ENCODE results near the gene MCM5.

The MCM5 gene

GRCh38 chr22:35424761-35425160, 24.8 kb downstream of the MCM5 start:
- Histone ChIP-seq H3K9ac (ENCODE audit: low read length) (no peak overlapping the region), H3K36me3 (ENCODE audit: insufficient read depth, low read length) (peaks cover 79% of the 10 kb centered on the region)

DNA sequence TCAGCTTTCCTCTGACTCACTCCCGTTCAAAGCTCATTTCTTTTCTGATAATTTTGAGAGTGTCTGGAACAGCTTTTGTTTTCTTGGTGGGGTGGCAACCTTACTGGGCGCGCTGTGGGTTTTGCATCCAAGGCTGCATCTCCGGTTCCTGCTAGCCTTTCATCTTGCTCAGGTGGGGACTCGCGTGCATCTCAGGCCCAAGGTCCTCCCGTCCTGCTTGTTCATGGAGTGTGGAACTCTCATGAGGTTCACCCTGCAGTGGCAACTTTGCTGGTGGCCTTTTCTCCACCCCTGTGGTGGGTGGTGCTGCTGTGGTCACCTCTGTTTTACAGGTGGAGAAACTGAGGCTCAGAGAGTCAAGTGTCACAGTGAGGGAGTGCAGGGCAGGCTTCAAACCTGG, 25.6 kb downstream of the MCM5 start:
- Histone ChIP-seq H3K79me2 (ENCODE audit: insufficient read depth, low read length) (no peaks in the 10 kb centered on the region), H3K4me3 (ENCODE audit: low read depth, low read length, poor library complexity, severe bottlenecking) (no peak overlapping the region), H2AFZ (ENCODE audit: low read length) (no peak overlapping the region), H3K9ac (ENCODE audit: low read length) (no peak overlapping the region), H3K27ac (ENCODE audit: low read depth, low read length, poor library complexity, severe bottlenecking) (no peak overlapping the region), H3K4me1 (ENCODE audit: insufficient read depth, low read length, severe bottlenecking) (no peaks in the 10 kb centered on the region), H4K20me1 (ENCODE audit: insufficient read depth, low read length) (no peaks in the 10 kb centered on the region), H3K9me2 (ENCODE audit: low read depth, low read length) (no peaks in the 10 kb centered on the region), H3K27me3 (ENCODE audit: insufficient read depth, low read length) (no peaks in the 10 kb centered on the region), H3K9me3 (ENCODE audit: low read length) (no peaks in the 10 kb centered on the region), H3K4me2 (ENCODE audit: low read length) (no peak overlapping the region), H3K36me3 (ENCODE audit: insufficient read depth, low read length) (peaks cover 76% of the 10 kb centered on the region), H3F3A (ENCODE audit: insufficient read depth, low read length) (no peaks in the 10 kb centered on the region)
- TF ChIP-seq EZH2 (IDR thresholded peaks at IDR 0.05; ENCODE audit: borderline replicate concordance, low read length) (no peak), CTCF (IDR thresholded peaks at IDR 0.05; ENCODE audit: low read length) (no peak)

More at GRCh38 chr22:35424761-35425160, 24.8 kb downstream of the MCM5 start:
- no peaks in the 10 kb centered on the region for H3K9me3 ChIP-seq (ENCODE audit: low read length)
- TF ChIP-seq EZH2 (IDR thresholded peaks at IDR 0.05; ENCODE audit: borderline replicate concordance, low read length) (no peak), CTCF (IDR thresholded peaks at IDR 0.05; ENCODE audit: low read length) (no peak)
- no peaks in the 10 kb centered on the region for H3K4me1 ChIP-seq (ENCODE audit: insufficient read depth, low read length, severe bottlenecking)
- H3K4me3 ChIP-seq (ENCODE audit: low read depth, low read length, poor library complexity, severe bottlenecking): no peak overlapping the region
- no peak overlapping the region for H3K4me2 ChIP-seq (ENCODE audit: low read length)
- H3K27me3 ChIP-seq (ENCODE audit: insufficient read depth, low read length): no peaks in the 10 kb centered on the region
- H3K9me2 ChIP-seq (ENCODE audit: low read depth, low read length): no peaks in the 10 kb centered on the region
- no peaks in the 10 kb centered on the region for H3K79me2 ChIP-seq (ENCODE audit: insufficient read depth, low read length)
- no peaks in the 10 kb centered on the region for H4K20me1 ChIP-seq (ENCODE audit: insufficient read depth, low read length)
- no peak overlapping the region for H3K27ac ChIP-seq (ENCODE audit: low read depth, low read length, poor library complexity, severe bottlenecking)
- H3F3A ChIP-seq (ENCODE audit: insufficient read depth, low read length): no peaks in the 10 kb centered on the region
- H2AFZ ChIP-seq (ENCODE audit: low read length): no peak overlapping the region

DNA sequence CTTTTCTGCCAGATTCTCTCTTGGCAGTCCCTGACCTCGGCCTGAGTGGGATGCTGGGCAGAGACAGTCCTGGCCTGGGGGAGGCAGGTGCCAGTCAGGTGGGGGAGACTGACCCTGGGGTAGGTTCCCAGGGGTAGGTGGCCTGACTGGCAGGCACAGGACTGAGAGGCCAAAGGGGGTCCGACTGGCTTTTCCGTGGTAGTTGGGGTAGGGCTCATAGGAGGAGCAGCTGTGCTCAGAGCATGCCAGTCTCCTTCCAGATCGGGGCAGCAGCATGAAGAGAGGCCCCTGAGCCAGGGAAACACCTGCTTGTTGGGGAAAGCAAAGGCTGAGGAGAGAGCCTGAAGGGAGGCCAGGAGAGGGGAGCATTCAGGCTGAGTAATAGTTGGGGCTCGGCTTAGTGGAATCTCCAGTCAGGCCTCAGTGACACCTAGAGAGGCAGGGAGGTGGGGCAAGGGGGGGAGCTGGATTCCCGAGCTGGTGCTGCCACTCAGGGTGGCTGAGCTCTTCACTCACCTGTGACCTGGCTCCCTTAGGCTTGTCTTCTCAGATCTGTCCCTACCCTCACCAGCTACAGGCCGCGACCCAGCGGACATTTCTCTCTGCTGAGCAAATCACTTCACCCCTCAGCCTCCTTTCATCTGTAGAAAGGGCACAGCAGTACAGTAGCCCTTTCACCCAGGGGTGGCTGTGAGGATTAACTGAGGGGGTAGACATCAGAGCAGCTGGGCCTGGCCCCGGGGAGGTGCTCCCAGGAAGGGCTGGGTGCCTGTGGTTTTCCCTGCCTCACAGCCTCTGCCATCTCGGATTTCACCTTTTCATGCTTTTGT, 26.2 kb downstream of the MCM5 start:
- Histone ChIP-seq H4K20me1 (ENCODE audit: insufficient read depth, low read length) (no peaks in the 10 kb centered on the region), H3K27ac (ENCODE audit: low read depth, low read length, poor library complexity, severe bottlenecking) (no peak overlapping the region), H3K4me2 (ENCODE audit: low read length) (no peak overlapping the region), H3K4me3 (ENCODE audit: low read depth, low read length, poor library complexity, severe bottlenecking) (no peak overlapping the region), H3F3A (ENCODE audit: insufficient read depth, low read length) (no peaks in the 10 kb centered on the region), H2AFZ (ENCODE audit: low read length) (no peak overlapping the region), H3K9me3 (ENCODE audit: low read length) (no peaks in the 10 kb centered on the region), H3K36me3 (ENCODE audit: insufficient read depth, low read length) (peaks cover 76% of the 10 kb centered on the region), H3K9ac (ENCODE audit: low read length) (no peak overlapping the region), H3K4me1 (ENCODE audit: insufficient read depth, low read length, severe bottlenecking) (no peaks in the 10 kb centered on the region), H3K27me3 (ENCODE audit: insufficient read depth, low read length) (no peaks in the 10 kb centered on the region), H3K79me2 (ENCODE audit: insufficient read depth, low read length) (no peaks in the 10 kb centered on the region), H3K9me2 (ENCODE audit: low read depth, low read length) (no peaks in the 10 kb centered on the region)
- TF ChIP-seq EZH2 (IDR thresholded peaks at IDR 0.05; ENCODE audit: borderline replicate concordance, low read length) (no peak), CTCF (IDR thresholded peaks at IDR 0.05; ENCODE audit: low read length) (no peak)
